Trophoblast cell (in vitro differentiated cells and primary cell): ENCODE data around the gene SPTSSB.

Experiments
- DNase-seq, 2 donors: peaks; one replicate each; pipeline ENCODE4 v3.0.0-alpha.2; 2016
- H2AFZ ChIP-seq: 2 replicates; pipeline ENCODE4 v1.6.1; 2013; ENCODE audit warnings: low read length, moderate library complexity, mild to moderate bottlenecking; ENCODE audit not compliant: insufficient read depth, poor library complexity
- H2AK5ac ChIP-seq: 2 replicates; pipeline ENCODE4 v1.6.1; 2013; ENCODE audit warnings: mild to moderate bottlenecking, low read length
- H2BK120ac ChIP-seq: 2 replicates; pipeline ENCODE4 v1.6.1; 2013; ENCODE audit warnings: low read length, mild to moderate bottlenecking, moderate library complexity; ENCODE audit not compliant: insufficient read depth, poor library complexity
- H2BK12ac ChIP-seq: 2 replicates; pipeline ENCODE4 v1.6.1; 2013; ENCODE audit warnings: mild to moderate bottlenecking, low read length, moderate library complexity
- H2BK5ac ChIP-seq: 2 replicates; pipeline ENCODE4 v1.6.1; 2013; ENCODE audit warnings: low read length, low read depth, moderate library complexity, mild to moderate bottlenecking; ENCODE audit not compliant: poor library complexity
- H3K14ac ChIP-seq: 2 replicates; pipeline ENCODE4 v1.6.1; 2013; ENCODE audit warnings: mild to moderate bottlenecking, low read length
- H3K18ac ChIP-seq: 2 replicates; pipeline ENCODE4 v1.6.1; 2013; ENCODE audit warnings: mild to moderate bottlenecking, low read length
- H3K23ac ChIP-seq: 2 replicates; pipeline ENCODE4 v1.6.1; 2013; ENCODE audit warnings: low read length
- H3K27ac ChIP-seq: 2 replicates; pipeline ENCODE4 v1.5.1; 2013; ENCODE audit warnings: low read depth, mild to moderate bottlenecking, inconsistent platforms, low read length, moderate library complexity
- H3K27me3 ChIP-seq: 2 replicates; pipeline ENCODE4 v1.6.1; 2013; ENCODE audit warnings: inconsistent platforms, mild to moderate bottlenecking, low read length, moderate library complexity; ENCODE audit not compliant: insufficient read depth
- H3K36me3 ChIP-seq, 2 experiments: 1 replicate in 1 of 2; 2 replicates in 1 of 2; pipeline ENCODE4 v1.6.1; 2013; ENCODE audit warnings: low read length in 2 of 2, mild to moderate bottlenecking in 2 of 2, moderate library complexity in 1 of 2; ENCODE audit not compliant: insufficient read depth in 2 of 2, control insufficient read depth in 1 of 2
- H3K4ac ChIP-seq: 2 replicates; pipeline ENCODE4 v1.6.1; 2013; ENCODE audit warnings: low read depth, mild to moderate bottlenecking, low read length, moderate library complexity
- H3K4me1 ChIP-seq, 2 experiments: 1 replicate in 1 of 2; 2 replicates in 1 of 2; pipeline ENCODE4 v1.6.1; 2013; ENCODE audit warnings: low read length in 2 of 2, mild to moderate bottlenecking in 2 of 2, moderate library complexity in 1 of 2; ENCODE audit not compliant: insufficient read depth in 2 of 2, control insufficient read depth in 1 of 2
- H3K4me2 ChIP-seq: 2 replicates; pipeline ENCODE4 v1.6.1; 2013; ENCODE audit warnings: inconsistent platforms, mild to moderate bottlenecking, low read length, moderate library complexity
- H3K4me3 ChIP-seq: 2 replicates; pipeline ENCODE4 v1.5.1; 2013; ENCODE audit warnings: mild to moderate bottlenecking, low read depth, low read length, inconsistent platforms
- H3K79me1 ChIP-seq: one replicate; pipeline ENCODE4 v1.6.1; 2013; ENCODE audit warnings: low read length
- H3K79me2 ChIP-seq: 2 replicates; pipeline ENCODE4 v1.6.1; 2013; ENCODE audit warnings: low read length, mild to moderate bottlenecking; ENCODE audit not compliant: control insufficient read depth, insufficient read depth, poor library complexity
- H3K9ac ChIP-seq: 2 replicates; pipeline ENCODE4 v1.6.1; 2013; ENCODE audit warnings: mild to moderate bottlenecking, low read length
- H3K9me3 ChIP-seq: 2 replicates; pipeline ENCODE4 v1.6.1; 2013; ENCODE audit warnings: low read depth, mild to moderate bottlenecking, control low read depth, inconsistent platforms, low read length; ENCODE audit not compliant: insufficient read depth
- H4K12ac ChIP-seq: 2 replicates; pipeline ENCODE4 v1.6.1; 2013; ENCODE audit warnings: low read depth, mild to moderate bottlenecking, low read length, moderate library complexity
- H4K8ac ChIP-seq: 2 replicates; pipeline ENCODE4 v1.6.1; 2013; ENCODE audit warnings: low read depth, mild to moderate bottlenecking, low read length, moderate library complexity
- H4K91ac ChIP-seq: one replicate; pipeline ENCODE4 v1.6.1; 2013; ENCODE audit warnings: low read depth, mild to moderate bottlenecking, low read length, moderate library complexity
- WGBS: extraction: QIAGEN DNeasy Blood & Tissue Kit; methylation state at CpG from one replicate; pipeline ENCODE4 v1.1.7; 2013; ENCODE audit warnings: missing lambda C conversion rate; ENCODE audit not compliant: insufficient read length, insufficient coverage; ENCODE audit errors: extremely low coverage; 5-methylcytosine and 5-hydroxymethylcytosine counted together

The SPTSSB gene

GRCh38 chr3:161350916-161351315 is 20.4 kb downstream of the SPTSSB start:
- Histone ChIP-seq H2BK5ac (no peak overlapping the region), H3K79me2 (no peaks in the 10 kb centered on the region), H4K91ac (no peak overlapping the region), H3K23ac (no peak overlapping the region), H4K12ac (no peak overlapping the region), H3K27ac (no peak overlapping the region), H3K36me3 (peaks cover 0 to 2% of the 10 kb centered on the region in 2 experiments), H3K9me3 (no peaks in the 10 kb centered on the region), H2BK120ac (no peak overlapping the region), H2BK12ac (no peak overlapping the region), H3K14ac (no peak overlapping the region), H3K4me2 (no peak overlapping the region), H3K4me3 (no peak overlapping the region), H2AFZ (no peak overlapping the region), H4K8ac (no peak overlapping the region), H3K79me1 (no peaks in the 10 kb centered on the region), H2AK5ac (no peak overlapping the region), H3K4ac (no peak overlapping the region), H3K27me3 (no peaks in the 10 kb centered on the region), H3K4me1 (no peaks in the 10 kb centered on the region), H3K18ac (no peak overlapping the region), H3K9ac (no peak overlapping the region)
- DNase-seq, result no peak

- Histone ChIP-seq H3K4me2 (no peak overlapping the region), H4K12ac (no peak overlapping the region), H2BK5ac (no peak overlapping the region), H2BK120ac (no peak overlapping the region), H3K4ac (no peak overlapping the region), H4K91ac (no peak overlapping the region), H3K27ac (no peak overlapping the region), H3K14ac (no peak overlapping the region), H2BK12ac (no peak overlapping the region), H3K79me2 (no peaks in the 10 kb centered on the region), H3K79me1 (no peaks in the 10 kb centered on the region), H3K4me1 (no peaks in the 10 kb centered on the region), H3K23ac (no peak overlapping the region), H3K4me3 (no peak overlapping the region), H3K9ac (no peak overlapping the region), H3K36me3 (peaks cover 0 to 2% of the 10 kb centered on the region in 2 experiments), H2AK5ac (no peak overlapping the region), H4K8ac (no peak overlapping the region), H2AFZ (no peak overlapping the region), H3K9me3 (no peaks in the 10 kb centered on the region), H3K27me3 (no peaks in the 10 kb centered on the region), H3K18ac (no peak overlapping the region)
- peak in 1 of 2 donors; percentile 3 for DNase-seq
- no CpG with 5 or more reads among the region's 7 CpGs for WGBS
Measured at GRCh38 chr3:161349529-161350312, 21.6 kb downstream of the SPTSSB start.

- no peak overlapping the region for H3K4me2 ChIP-seq
- no peak overlapping the region for H3K9ac ChIP-seq
- no peak for DNase-seq
- H3K9me3 ChIP-seq, result no peaks in the 10 kb centered on the region
- no peak overlapping the region for H3K27ac ChIP-seq
- no peak overlapping the region for H3K4ac ChIP-seq
- H3K36me3 ChIP-seq, result peaks cover 0 to 2% of the 10 kb centered on the region in 2 experiments
- no peaks in the 10 kb centered on the region for H3K79me2 ChIP-seq
- no peak overlapping the region for H3K23ac ChIP-seq
- no peak overlapping the region for H2AK5ac ChIP-seq
- no peaks in the 10 kb centered on the region for H3K79me1 ChIP-seq
- no peaks in the 10 kb centered on the region for H3K4me1 ChIP-seq
- H4K8ac ChIP-seq, result no peak overlapping the region
- H4K12ac ChIP-seq, result no peak overlapping the region
- no peak overlapping the region for H2BK5ac ChIP-seq
- no peak overlapping the region for H3K14ac ChIP-seq
- no peak overlapping the region for H3K4me3 ChIP-seq
- no peak overlapping the region for H2BK12ac ChIP-seq
- H4K91ac ChIP-seq, result no peak overlapping the region
- no CpG with 5 or more reads among the region's 2 CpGs for WGBS
- no peak overlapping the region for H2BK120ac ChIP-seq
- H3K18ac ChIP-seq, result no peak overlapping the region
- no peaks in the 10 kb centered on the region for H3K27me3 ChIP-seq
- H2AFZ ChIP-seq, result no peak overlapping the region
Measured at GRCh38 chr3:161348796-161349400, 22.4 kb downstream of the SPTSSB start.

GRCh38 chr3:161347726-161348125 is 23.6 kb downstream of the SPTSSB start:
- Histone ChIP-seq H4K12ac (no peak overlapping the region), H3K18ac (no peak overlapping the region), H2BK12ac (no peak overlapping the region), H3K4ac (no peak overlapping the region), H3K14ac (no peak overlapping the region), H4K8ac (no peak overlapping the region), H3K79me1 (no peaks in the 10 kb centered on the region), H2BK5ac (no peak overlapping the region), H4K91ac (no peak overlapping the region), H3K9me3 (no peaks in the 10 kb centered on the region), H2AK5ac (no peak overlapping the region), H3K36me3 (peaks cover 0 to 2% of the 10 kb centered on the region in 2 experiments), H3K79me2 (no peaks in the 10 kb centered on the region), H3K4me3 (no peak overlapping the region), H3K23ac (no peak overlapping the region), H3K9ac (no peak overlapping the region), H2BK120ac (no peak overlapping the region), H3K27ac (no peak overlapping the region), H2AFZ (no peak overlapping the region), H3K4me1 (no peaks in the 10 kb centered on the region), H3K27me3 (no peaks in the 10 kb centered on the region), H3K4me2 (no peak overlapping the region)
- WGBS, result no CpG with 5 or more reads among the region's 5 CpGs
- no peak for DNase-seq
